ENCODE measurements around the gene ERC2. TPM values are rescaled to one million over a fixed set of nuclear protein-coding genes. Genes with fewer than 3 reads are reported as not detected.

The ERC2 gene
- total and polyA plus RNA-seq, 2 of the 13 experiments (the other 11 are each of a cell fraction or from before 2014, with no cell fraction given): 0.16 to 0.22 TPM

- TF ChIP-seq GRHL1 (CRISPR knock-in tag; conservative IDR thresholded peaks at IDR 0.05) (no peak), ZBTB44 (CRISPR knock-in tag; IDR thresholded peaks at IDR 0.05) (no peak), ETV6 (CRISPR knock-in tag; conservative IDR thresholded peaks at IDR 0.05) (no peak), WIZ (CRISPR knock-in tag; IDR thresholded peaks at IDR 0.05) (no peak)
Observed at GRCh38 chr3:55742022-55742831, 726.0 kb downstream of the ERC2 start (continued).

GRCh38 chr3:55737186-55737585 is 731.1 kb downstream of the ERC2 start:
- Histone ChIP-seq H3K36me3 (replicated peaks in 1 of 2; ENCODE audit: control insufficient read depth in 1 of 2, insufficient read depth in 2 of 2, low read length in 2 of 2) (no peaks in the 10 kb centered on the region), H2AFZ (ENCODE audit: low read length) (no peak overlapping the region), H3K27me3 (ENCODE audit: control insufficient read depth in 1 of 2, insufficient read depth in 2 of 2, low read length in 2 of 2) (no peaks in the 10 kb centered on the region; a peak in 1 of 5 replicates), H3K79me2 (ENCODE audit: insufficient read depth, low read length) (no peaks in the 10 kb centered on the region), H3K9me3 (ENCODE audit: low read length) (no peaks in the 10 kb centered on the region), H3K4me1 (ENCODE audit: insufficient read depth, low read length) (no peaks in the 10 kb centered on the region), H3K4me3 (replicated peaks in 1 of 3; ENCODE audit: insufficient read depth in 1 of 3, low read depth in 2 of 3, low read length in 3 of 3) (no peak overlapping the region), H3K27ac (ENCODE audit: extremely low read length, insufficient read depth, low read length) (no peak overlapping the region), H3K9ac (ENCODE audit: insufficient read depth, low read depth, low read length) (no peak overlapping the region), H3K4me2 (ENCODE audit: low read depth, low read length) (no peak overlapping the region), H4K20me1 (ENCODE audit: insufficient read depth, low read length) (no peaks in the 10 kb centered on the region)
- BruUV-seq (replicated peaks): no TSS peak
- no peak for ATAC-seq
- WGBS (ENCODE audit: low lambda C conversion rate): 8% methylated on average over 5 of the region's 5 CpGs
- in situ Hi-C loops (cut with HindIII; ENCODE audit: extremely low pct_ligation_motif_present, low pct_unique_long_range_greater_than_20kb): loop anchor here (25.0 kb wide), 1 partner anchor 875 kb away; no protein-coding TSS in a partner anchor
- ChIA-PET POLR2A (no interaction called here), CTCF (ENCODE audit: low intra/inter-chr PET ratio, low total read pairs) (no interaction called here)
- intact Hi-C loops (cut with micrococcal nuclease; ENCODE audit: unreplicated experiment): no loop called here
- FAIRE-seq: no peak
- DNase-seq (ENCODE audit: low spot score): no peak
- TF ChIP-seq TFDP2 (CRISPR knock-in tag; IDR thresholded peaks at IDR 0.05): no peak
- no peak for TF ChIP-seq KDM1A (CRISPR knock-in tag; IDR thresholded peaks at IDR 0.05)
- no peak for TF ChIP-seq ZNF75D (CRISPR knock-in tag; IDR thresholded peaks at IDR 0.05; ENCODE audit: borderline replicate concordance)
- TF ChIP-seq ZNF616 (CRISPR knock-in tag; IDR thresholded peaks at IDR 0.05; ENCODE audit: low read depth): no peak
- no peak for TF ChIP-seq TARDBP (CRISPR knock-in tag; IDR thresholded peaks at IDR 0.05)
- TF ChIP-seq PBX3 (CRISPR knock-in tag; IDR thresholded peaks at IDR 0.05; ENCODE audit: borderline replicate concordance): no peak
- TF ChIP-seq ZNF432 (CRISPR knock-in tag; IDR thresholded peaks at IDR 0.05; ENCODE audit: borderline replicate concordance): no peak
- no peak for TF ChIP-seq TEAD3 (CRISPR knock-in tag; optimal IDR thresholded peaks at IDR 0.05; ENCODE audit: borderline replicate concordance)
- no peak for TF ChIP-seq ZIK1 (CRISPR knock-in tag; IDR thresholded peaks at IDR 0.05; ENCODE audit: borderline replicate concordance, low read depth)
- no peak for TF ChIP-seq MLLT10 (CRISPR knock-in tag; IDR thresholded peaks at IDR 0.05)
- no peak for TF ChIP-seq SNAPC2 (CRISPR knock-in tag; IDR thresholded peaks at IDR 0.05)
- no peak for TF ChIP-seq TAF15 (IDR thresholded peaks at IDR 0.05; ENCODE audit: low read depth, low read length, poor library complexity, severe bottlenecking)
- TF ChIP-seq POLR2G (IDR thresholded peaks at IDR 0.05; ENCODE audit: low read depth, low read length): no peak
- TF ChIP-seq MIER3 (CRISPR knock-in tag; IDR thresholded peaks at IDR 0.05; ENCODE audit: borderline replicate concordance): no peak
